BE2C (cell line): Measurements from ENCODE around the gene CDC42BPA.

Source experiments
- DNase-seq: peaks from one replicate; pipeline ENCODE4 v3.0.0-alpha.2; 2020
- H3K27me3 ChIP-seq: fragments of 250-450 bp; sonication (Bioruptor Pico); 2 replicates; pipeline ENCODE4 v1.5.1; 2020; ENCODE audit warnings: mild to moderate bottlenecking
- H3K36me3 ChIP-seq: fragments of 250-450 bp; sonication (Bioruptor Pico); 2 replicates; pipeline ENCODE4 v1.5.1; 2020; ENCODE audit warnings: mild to moderate bottlenecking
- H3K4me1 ChIP-seq: fragments of 250-450 bp; sonication (Bioruptor Pico); 2 replicates; pipeline ENCODE4 v1.5.1; 2020
- H3K4me3 ChIP-seq: 2 replicates; pipeline ENCODE4 v1.5.1; 2011; ENCODE audit warnings: low read depth, low read length
- H3K9me3 ChIP-seq: fragments of 250-450 bp; sonication (Bioruptor Pico); 2 replicates; pipeline ENCODE4 v1.5.1; 2020
- TF ChIP-seq, protein P1 (sequence below): IDR thresholded peaks from 2 replicates; pipeline ENCODE4 v1.5.1; 2012; ENCODE audit warnings: mild to moderate bottlenecking, low read depth, low read length

The CDC42BPA gene

GRCh38 chr1:226986496-226987178 is 331.7 kb downstream of the CDC42BPA start:
- TF ChIP-seq, protein P1, sequence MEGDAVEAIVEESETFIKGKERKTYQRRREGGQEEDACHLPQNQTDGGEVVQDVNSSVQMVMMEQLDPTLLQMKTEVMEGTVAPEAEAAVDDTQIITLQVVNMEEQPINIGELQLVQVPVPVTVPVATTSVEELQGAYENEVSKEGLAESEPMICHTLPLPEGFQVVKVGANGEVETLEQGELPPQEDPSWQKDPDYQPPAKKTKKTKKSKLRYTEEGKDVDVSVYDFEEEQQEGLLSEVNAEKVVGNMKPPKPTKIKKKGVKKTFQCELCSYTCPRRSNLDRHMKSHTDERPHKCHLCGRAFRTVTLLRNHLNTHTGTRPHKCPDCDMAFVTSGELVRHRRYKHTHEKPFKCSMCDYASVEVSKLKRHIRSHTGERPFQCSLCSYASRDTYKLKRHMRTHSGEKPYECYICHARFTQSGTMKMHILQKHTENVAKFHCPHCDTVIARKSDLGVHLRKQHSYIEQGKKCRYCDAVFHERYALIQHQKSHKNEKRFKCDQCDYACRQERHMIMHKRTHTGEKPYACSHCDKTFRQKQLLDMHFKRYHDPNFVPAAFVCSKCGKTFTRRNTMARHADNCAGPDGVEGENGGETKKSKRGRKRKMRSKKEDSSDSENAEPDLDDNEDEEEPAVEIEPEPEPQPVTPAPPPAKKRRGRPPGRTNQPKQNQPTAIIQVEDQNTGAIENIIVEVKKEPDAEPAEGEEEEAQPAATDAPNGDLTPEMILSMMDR = no peak
- peaks cover 50% of the 10 kb centered on the region for H3K36me3 ChIP-seq

DNA sequence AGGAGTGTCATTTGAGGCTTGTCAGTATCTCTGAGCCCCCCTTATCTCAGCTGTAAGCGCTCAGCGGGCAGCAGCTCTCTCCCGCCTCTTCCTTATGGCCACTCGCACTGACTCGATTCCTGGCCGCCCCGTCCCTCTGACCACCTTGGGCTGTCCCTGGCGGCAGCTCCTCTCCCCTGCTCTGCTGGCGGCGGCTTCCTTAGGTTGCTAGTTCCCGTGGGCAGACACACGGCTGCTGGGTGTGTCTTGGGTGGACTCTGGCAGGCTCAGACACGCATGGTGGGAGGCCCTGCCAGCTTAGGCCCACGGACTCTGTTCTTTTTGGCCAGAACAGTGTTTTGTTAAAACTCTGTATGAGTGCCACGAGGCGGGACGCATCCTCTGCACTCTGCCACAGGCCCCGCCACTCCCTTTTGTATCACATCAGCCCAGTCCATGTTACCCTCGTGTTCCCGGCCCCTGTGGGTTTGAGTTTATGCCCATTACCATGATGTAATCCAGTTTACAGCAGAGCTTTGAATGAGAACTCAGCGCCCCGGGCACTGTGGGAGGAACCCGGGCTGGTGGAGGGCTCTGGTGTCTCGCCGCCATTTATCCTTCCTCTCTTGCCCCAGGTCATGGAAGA is 332.3 kb downstream of the CDC42BPA start:
- TF ChIP-seq, protein P1 = no peak
- no peak for DNase-seq
- H3K36me3 ChIP-seq = peaks cover 50% of the 10 kb centered on the region

More at GRCh38 chr1:226986496-226987178, 331.7 kb downstream of the CDC42BPA start:
- Histone ChIP-seq H3K4me3 (no peak overlapping the region), H3K9me3 (no peaks in the 10 kb centered on the region), H3K27me3 (no peaks in the 10 kb centered on the region), H3K4me1 (no peaks in the 10 kb centered on the region; the same call in 1 of the 2 replicates)
- no peak for DNase-seq

GRCh38 chr1:226985239-226985838 is 333.0 kb downstream of the CDC42BPA start:
- TF ChIP-seq, protein P1 = no peak
- no peak for DNase-seq
- no peaks in the 10 kb centered on the region; the same call in 1 of the 2 replicates for H3K4me1 ChIP-seq
- H3K4me3 ChIP-seq = no peak overlapping the region
- H3K9me3 ChIP-seq = no peaks in the 10 kb centered on the region
- H3K27me3 ChIP-seq = no peaks in the 10 kb centered on the region
- H3K36me3 ChIP-seq = peaks cover 50% of the 10 kb centered on the region

More for the DNA sequence above, 332.3 kb downstream of the CDC42BPA start:
- H3K4me3 ChIP-seq = no peak overlapping the region
- no peaks in the 10 kb centered on the region for H3K9me3 ChIP-seq
- H3K4me1 ChIP-seq = no peaks in the 10 kb centered on the region; the same call in 1 of the 2 replicates
- no peaks in the 10 kb centered on the region for H3K27me3 ChIP-seq

DNA sequence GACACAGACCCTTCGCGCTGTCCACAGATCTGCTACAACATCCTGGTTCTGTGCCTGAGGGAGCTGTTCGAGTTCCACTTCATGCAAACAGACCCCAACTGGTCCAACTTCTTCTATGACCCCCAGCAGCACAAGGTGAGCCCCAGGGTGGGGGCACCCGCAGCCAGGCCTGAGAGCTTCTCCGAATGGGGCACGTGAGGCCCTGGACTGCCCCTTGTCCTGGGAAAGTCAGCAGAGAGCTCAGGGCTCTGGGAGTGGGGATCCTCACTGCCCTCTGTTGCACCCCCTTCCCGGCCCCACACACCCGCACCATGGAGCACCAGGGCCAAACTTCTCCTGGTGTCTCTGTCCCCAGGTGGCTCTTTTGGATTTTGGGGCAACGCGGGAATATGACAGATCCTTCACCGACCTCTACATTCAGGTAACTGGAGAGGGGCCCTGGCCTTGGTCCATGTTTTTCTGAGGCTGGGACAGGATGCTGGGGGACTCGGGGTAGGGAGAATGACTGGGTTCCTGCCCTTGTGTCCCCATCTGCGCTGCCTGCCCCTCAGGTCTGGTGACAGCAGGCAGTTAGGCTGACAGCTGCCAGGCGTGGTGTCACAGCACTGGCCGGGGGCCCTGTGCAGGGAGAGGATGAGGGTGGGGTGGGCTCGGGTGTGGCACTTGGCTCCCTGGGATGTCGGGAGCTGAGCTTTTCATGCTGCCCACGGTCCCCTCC is 333.6 kb downstream of the CDC42BPA start:
- no peaks in the 10 kb centered on the region for H3K4me1 ChIP-seq
- H3K36me3 ChIP-seq = peaks cover 50% of the 10 kb centered on the region
- TF ChIP-seq, protein P1 = no peak
- DNase-seq = no peak
- H3K27me3 ChIP-seq = no peaks in the 10 kb centered on the region
- H3K4me3 ChIP-seq = no peak overlapping the region
- no peaks in the 10 kb centered on the region for H3K9me3 ChIP-seq

DNA sequence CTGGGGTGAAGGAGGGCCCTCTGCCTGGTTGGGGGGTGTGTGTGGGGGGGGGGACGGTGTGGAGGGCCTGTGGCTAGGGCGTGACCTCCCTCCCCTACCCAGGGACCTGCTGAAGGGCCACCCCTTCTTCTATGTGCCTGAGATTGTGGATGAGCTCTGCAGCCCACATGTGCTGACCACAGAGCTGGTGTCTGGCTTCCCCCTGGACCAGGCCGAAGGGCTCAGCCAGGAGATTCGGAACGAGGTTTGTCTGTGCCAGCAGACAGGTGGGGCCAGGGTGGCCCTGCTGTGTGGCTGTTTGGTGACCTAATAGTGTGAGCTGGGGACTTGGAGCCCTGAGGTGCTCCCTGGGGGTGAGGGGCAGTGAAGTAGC is 334.3 kb downstream of the CDC42BPA start:
- TF ChIP-seq, protein P1 = no peak
- H3K27me3 ChIP-seq = no peaks in the 10 kb centered on the region
- peaks cover 50% of the 10 kb centered on the region for H3K36me3 ChIP-seq
- no peaks in the 10 kb centered on the region for H3K9me3 ChIP-seq
- no peak overlapping the region for H3K4me3 ChIP-seq
- H3K4me1 ChIP-seq = no peaks in the 10 kb centered on the region
- no peak for DNase-seq
